ENCODE results near the gene PCDHGA6.

DNA sequence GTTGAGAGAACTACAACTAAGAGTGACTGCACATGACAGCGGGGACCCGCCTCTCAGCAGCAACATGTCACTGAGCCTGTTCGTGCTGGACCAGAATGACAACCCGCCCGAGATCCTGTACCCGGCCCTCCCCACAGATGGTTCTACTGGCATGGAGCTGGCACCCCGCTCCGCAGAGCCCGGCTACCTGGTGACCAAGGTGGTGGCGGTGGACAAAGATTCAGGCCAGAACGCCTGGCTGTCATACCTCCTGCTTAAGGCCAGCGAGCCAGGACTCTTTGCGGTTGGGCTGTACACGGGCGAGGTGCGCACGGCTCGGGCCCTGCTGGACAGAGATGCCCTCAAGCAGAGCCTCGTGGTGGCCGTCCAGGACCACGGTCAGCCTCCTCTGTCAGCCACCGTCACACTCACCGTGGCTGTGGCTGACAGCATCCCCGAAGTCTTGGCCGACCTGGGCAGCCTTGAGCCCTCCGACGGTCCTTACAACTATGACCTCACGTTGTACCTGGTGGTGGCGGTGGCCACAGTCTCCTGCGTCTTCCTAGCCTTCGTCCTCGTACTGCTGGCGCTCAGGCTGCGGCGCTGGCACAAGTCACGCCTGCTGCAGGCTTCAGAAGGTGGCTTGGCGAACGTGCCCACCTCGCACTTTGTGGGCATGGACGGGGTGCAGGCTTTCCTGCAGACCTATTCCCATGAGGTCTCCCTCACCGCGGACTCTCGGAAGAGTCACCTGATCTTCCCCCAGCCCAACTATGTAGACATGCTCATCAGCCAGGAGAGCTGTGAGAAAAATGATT lies 11.0 kb downstream of the PCDHGA6 start:
- TF ChIP-seq, protein P1, sequence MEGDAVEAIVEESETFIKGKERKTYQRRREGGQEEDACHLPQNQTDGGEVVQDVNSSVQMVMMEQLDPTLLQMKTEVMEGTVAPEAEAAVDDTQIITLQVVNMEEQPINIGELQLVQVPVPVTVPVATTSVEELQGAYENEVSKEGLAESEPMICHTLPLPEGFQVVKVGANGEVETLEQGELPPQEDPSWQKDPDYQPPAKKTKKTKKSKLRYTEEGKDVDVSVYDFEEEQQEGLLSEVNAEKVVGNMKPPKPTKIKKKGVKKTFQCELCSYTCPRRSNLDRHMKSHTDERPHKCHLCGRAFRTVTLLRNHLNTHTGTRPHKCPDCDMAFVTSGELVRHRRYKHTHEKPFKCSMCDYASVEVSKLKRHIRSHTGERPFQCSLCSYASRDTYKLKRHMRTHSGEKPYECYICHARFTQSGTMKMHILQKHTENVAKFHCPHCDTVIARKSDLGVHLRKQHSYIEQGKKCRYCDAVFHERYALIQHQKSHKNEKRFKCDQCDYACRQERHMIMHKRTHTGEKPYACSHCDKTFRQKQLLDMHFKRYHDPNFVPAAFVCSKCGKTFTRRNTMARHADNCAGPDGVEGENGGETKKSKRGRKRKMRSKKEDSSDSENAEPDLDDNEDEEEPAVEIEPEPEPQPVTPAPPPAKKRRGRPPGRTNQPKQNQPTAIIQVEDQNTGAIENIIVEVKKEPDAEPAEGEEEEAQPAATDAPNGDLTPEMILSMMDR (IDR thresholded peaks at IDR 0.05): no peak
- TF ChIP-seq POLR2A (IDR thresholded peaks at IDR 0.05): no peak

Data from thyroid gland (tissue), 4 donors.